Neural cell (in vitro differentiated cells): ENCODE results near the gene SUPT4H1.

ENCODE experiments used
- CTCF ChIP-seq: fragments of 450-650 bp; IDR thresholded peaks from 2 replicates; pipeline ENCODE4 v1.5.1; 2014; ENCODE audit warnings: antibody characterized with exemption, mild to moderate bottlenecking, moderate library complexity; ENCODE audit not compliant: poor library complexity, severe bottlenecking
- MXI1 ChIP-seq: fragments of 450-650 bp; conservative IDR thresholded peaks from 2 replicates; pipeline ENCODE4 v1.6.1; 2014; ENCODE audit warnings: antibody characterized with exemption, mild to moderate bottlenecking; ENCODE audit not compliant: poor library complexity, severe bottlenecking
- RAD21 ChIP-seq: fragments of 450-650 bp; conservative IDR thresholded peaks from 2 replicates; pipeline ENCODE4 v1.6.1; 2014; ENCODE audit warnings: antibody characterized with exemption, mild to moderate bottlenecking, moderate library complexity
- TAF1 ChIP-seq: IDR thresholded peaks from 2 replicates; pipeline ENCODE4 v1.6.1; 2012; ENCODE audit warnings: low read depth

- TF ChIP-seq CTCF (no peak), MXI1 (no peak), TAF1 (no peak), RAD21 (no peak)
Measured at GRCh38 chr17:58375256-58375655, 23.3 kb upstream of the SUPT4H1 start.
